ENCODE data around the gene CHAF1A. TPM values are rescaled to one million over a fixed set of nuclear protein-coding genes. Genes with fewer than 3 reads are reported as not detected.
A peak's percentile ranks its signal among the peaks of the same experiment; 100 is the strongest.

CHAF1A gene
- total and polyA plus RNA-seq, 2 donors (not counting 1 experiment from before 2014, with no cell fraction given) = 5.9 TPM

GRCh38 chr19:4464815-4465581 is 62.6 kb downstream of the CHAF1A start:
- Histone ChIP-seq H3K36me3 (ENCODE audit: control insufficient read depth, insufficient read depth, low read length) (no peaks in the 10 kb centered on the region), H3K4me2 (ENCODE audit: extremely low read depth, insufficient read depth, low read length) (no peak overlapping the region), H3K4me1 (ENCODE audit: control insufficient read depth, extremely low read depth, insufficient read depth, low read length) (no peaks in the 10 kb centered on the region), H2AFZ (ENCODE audit: low read length) (no peak overlapping the region), H3K4me3 (replicated peaks in 1 of 4; ENCODE audit: control extremely low read depth in 1 of 4, insufficient read depth in 1 of 4, low read depth in 3 of 4, low read length in 4 of 4) (no peak overlapping the region), H3K9me3 (ENCODE audit: control insufficient read depth, insufficient read depth, low read depth, low read length) (no peaks in the 10 kb centered on the region), H3K9ac (ENCODE audit: insufficient read depth, low read length) (no peak overlapping the region), H3K27ac (ENCODE audit: insufficient read depth, low read length) (no peak overlapping the region), H4K20me1 (ENCODE audit: control insufficient read depth, extremely low read depth, insufficient read depth, low read length) (no peaks in the 10 kb centered on the region), H3K79me2 (ENCODE audit: control insufficient read depth, insufficient read depth, low read length) (no peaks in the 10 kb centered on the region), H3K27me3 (ENCODE audit: control insufficient read depth, insufficient read depth, low read length) (no peaks in the 10 kb centered on the region)
- no peak for DNase-seq (ENCODE audit: low read depth in 2 of 2)
- no peak for TF ChIP-seq CTCF (conservative IDR thresholded peaks at IDR 0.05 in 1 of 2, IDR thresholded peaks at IDR 0.05 in 1 of 2; ENCODE audit: low read depth in 1 of 2, low read length in 2 of 2)
- no peak for TF ChIP-seq EZH2 (IDR thresholded peaks at IDR 0.05; ENCODE audit: low read length, missing control alignments)

- no peaks in the 10 kb centered on the region for H4K20me1 ChIP-seq (ENCODE audit: control insufficient read depth, extremely low read depth, insufficient read depth, low read length)
- no peak overlapping the region for H3K9ac ChIP-seq (ENCODE audit: insufficient read depth, low read length)
- no peak for DNase-seq (ENCODE audit: low read depth in 2 of 2)
- H3K36me3 ChIP-seq (ENCODE audit: control insufficient read depth, insufficient read depth, low read length) = no peaks in the 10 kb centered on the region
- H3K79me2 ChIP-seq (ENCODE audit: control insufficient read depth, insufficient read depth, low read length) = peaks cover 4% of the 10 kb centered on the region
- no peak overlapping the region for H3K27ac ChIP-seq (ENCODE audit: insufficient read depth, low read length)
- no peaks in the 10 kb centered on the region for H3K27me3 ChIP-seq (ENCODE audit: control insufficient read depth, insufficient read depth, low read length)
- H3K9me3 ChIP-seq (ENCODE audit: control insufficient read depth, insufficient read depth, low read depth, low read length) = no peaks in the 10 kb centered on the region
- H2AFZ ChIP-seq (ENCODE audit: low read length) = no peak overlapping the region
- no peak overlapping the region for H3K4me3 ChIP-seq (replicated peaks in 1 of 4; ENCODE audit: control extremely low read depth in 1 of 4, insufficient read depth in 1 of 4, low read depth in 3 of 4, low read length in 4 of 4)
- no peak overlapping the region for H3K4me2 ChIP-seq (ENCODE audit: extremely low read depth, insufficient read depth, low read length)
- TF ChIP-seq CTCF (conservative IDR thresholded peaks at IDR 0.05 in 1 of 2, IDR thresholded peaks at IDR 0.05 in 1 of 2; ENCODE audit: low read depth in 1 of 2, low read length in 2 of 2) (no peak), EZH2 (IDR thresholded peaks at IDR 0.05; ENCODE audit: low read length, missing control alignments) (no peak)
- no peaks in the 10 kb centered on the region for H3K4me1 ChIP-seq (ENCODE audit: control insufficient read depth, extremely low read depth, insufficient read depth, low read length)
These were observed 65.4 kb downstream of the CHAF1A start for GRCh38 chr19:4467835-4468234.

DNA sequence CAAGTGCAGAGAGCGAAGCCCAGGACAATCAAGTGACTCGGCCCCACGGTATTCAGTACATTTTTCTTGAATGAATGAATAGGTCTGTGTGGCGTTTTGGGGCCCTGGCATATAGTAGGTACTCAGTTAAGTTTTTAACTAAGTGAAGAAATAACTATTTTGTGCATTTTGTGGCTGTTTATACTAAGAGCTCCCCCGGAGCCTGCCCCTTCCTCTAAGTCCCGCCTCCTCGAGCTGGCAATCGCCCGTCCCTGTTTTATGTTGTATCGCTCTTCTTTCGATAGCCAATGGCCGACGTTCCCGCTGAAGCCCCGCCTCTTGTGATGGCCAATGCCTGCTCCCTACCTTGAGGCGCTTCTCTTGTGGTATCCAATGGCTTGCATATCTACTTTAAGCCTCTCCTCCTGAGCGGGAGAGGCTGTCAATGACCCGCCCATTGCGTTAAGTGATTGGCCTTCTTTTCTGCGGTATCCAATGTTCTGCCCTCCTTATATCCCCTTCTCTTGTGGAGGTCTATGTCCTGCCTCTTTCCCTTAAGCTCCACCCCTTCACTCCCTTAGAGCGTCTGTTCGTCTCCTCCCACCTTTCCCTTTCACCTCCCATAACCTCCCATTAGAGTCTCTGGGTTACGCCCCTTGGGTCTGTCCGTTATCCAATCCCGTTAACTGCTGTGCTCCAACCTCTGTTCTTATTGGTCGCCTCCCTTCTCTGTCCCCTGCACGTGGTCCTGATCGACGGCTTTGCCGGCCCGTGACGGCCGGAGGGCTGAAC is 69.1 kb downstream of the CHAF1A start:
- Histone ChIP-seq H3K9ac (ENCODE audit: insufficient read depth, low read length) (peak overlapping the region; percentile 61), H3K4me1 (ENCODE audit: control insufficient read depth, extremely low read depth, insufficient read depth, low read length) (no peaks in the 10 kb centered on the region), H3K79me2 (ENCODE audit: control insufficient read depth, insufficient read depth, low read length) (peaks cover 30% of the 10 kb centered on the region), H3K4me2 (ENCODE audit: extremely low read depth, insufficient read depth, low read length) (peak overlapping the region; percentile 74), H3K36me3 (ENCODE audit: control insufficient read depth, insufficient read depth, low read length) (peaks cover 4% of the 10 kb centered on the region), H3K27me3 (ENCODE audit: control insufficient read depth, insufficient read depth, low read length) (no peaks in the 10 kb centered on the region), H4K20me1 (ENCODE audit: control insufficient read depth, extremely low read depth, insufficient read depth, low read length) (no peaks in the 10 kb centered on the region), H3K27ac (ENCODE audit: insufficient read depth, low read length) (peak overlapping the region; percentile 77), H3K4me3 (replicated peaks in 1 of 4; ENCODE audit: control extremely low read depth in 1 of 4, insufficient read depth in 1 of 4, low read depth in 3 of 4, low read length in 4 of 4) (peak overlapping the region; percentile 39 to 85 (median 54)), H2AFZ (ENCODE audit: low read length) (peak overlapping the region; percentile 81), H3K9me3 (ENCODE audit: control insufficient read depth, insufficient read depth, low read depth, low read length) (no peaks in the 10 kb centered on the region)
- peak; percentile 100 for DNase-seq (ENCODE audit: low read depth in 2 of 2)
- TF ChIP-seq CTCF (conservative IDR thresholded peaks at IDR 0.05 in 1 of 2, IDR thresholded peaks at IDR 0.05 in 1 of 2; ENCODE audit: low read depth in 1 of 2, low read length in 2 of 2) = no peak
- no peak for TF ChIP-seq EZH2 (IDR thresholded peaks at IDR 0.05; ENCODE audit: low read length, missing control alignments)
